H1 (cell line): ENCODE measurements around the gene TEDC1. TPM values are rescaled to one million over a fixed set of nuclear protein-coding genes. Genes with fewer than 3 reads are reported as not detected.

Experiments used
- CTCF ChIA-PET: fragments of 300-600 bp; sonication (Branson Sonifier 250); formaldehyde crosslinking; loops from one replicate; lab custom pipeline; 2021; ENCODE audit not compliant: partially characterized antibody; lab: Charles Lee
- POLR2A ChIA-PET: fragments of 300-600 bp; sonication (Branson Sonifier 250); formaldehyde crosslinking; loops from one replicate; lab custom pipeline; 2021; ENCODE audit warnings: inconsistent platforms; ENCODE audit not compliant: partially characterized antibody; lab: Charles Lee
- DNase-seq, 2 experiments: peaks; one replicate each; pipeline versions ENCODE4 v3.0.0 to v3.0.0-alpha.2; 2010 to 2022; ENCODE audit warnings: low spot score in 2 of 2, low read depth in 1 of 2, mixed read lengths in 1 of 2
- FAIRE-seq: peaks from 2 replicates; lab custom pipeline; 2011; peaks lifted over from hg19 to GRCh38; lab: Jason Lieb, UNC
- H2AFZ ChIP-seq: 2 replicates; pipeline ENCODE4 v1.8.1; 2012; ENCODE audit warnings: low read length, inconsistent platforms
- H2AK5ac ChIP-seq: 2 replicates; pipeline ENCODE4 v1.6.1; 2013; ENCODE audit warnings: low read depth, low read length
- H2BK120ac ChIP-seq: replicated peaks from 2 replicates; pipeline ENCODE3; 2013; ENCODE audit warnings: low read depth, low read length, inconsistent platforms
- H2BK12ac ChIP-seq: 2 replicates; pipeline ENCODE4 v1.6.1; 2013; ENCODE audit warnings: low read depth, low read length
- H2BK15ac ChIP-seq: 2 replicates; pipeline ENCODE4 v1.6.1; 2013; ENCODE audit warnings: low read length
- H2BK20ac ChIP-seq: 2 replicates; pipeline ENCODE4 v1.6.1; 2013; ENCODE audit warnings: low read length
- H2BK5ac ChIP-seq: 2 replicates; pipeline ENCODE4 v1.6.1; 2013; ENCODE audit warnings: low read depth, low read length
- H3K14ac ChIP-seq: 2 replicates; pipeline ENCODE4 v1.6.1; 2013; ENCODE audit warnings: inconsistent platforms; ENCODE audit not compliant: insufficient read length
- H3K18ac ChIP-seq: 2 replicates; pipeline ENCODE4 v1.6.1; 2013; ENCODE audit warnings: low read length; ENCODE audit errors: extremely low read depth
- H3K23ac ChIP-seq: 2 replicates; pipeline ENCODE4 v1.6.1; 2013; ENCODE audit warnings: inconsistent platforms; ENCODE audit not compliant: insufficient read length
- H3K23me2 ChIP-seq: 2 replicates; pipeline ENCODE4 v1.6.1; 2013; ENCODE audit warnings: low read depth, low read length
- H3K27ac ChIP-seq: 2 replicates; pipeline ENCODE4 v1.6.1; 2011; ENCODE audit warnings: low read depth, low read length, inconsistent platforms
- H3K27me3 ChIP-seq, 4 experiments: replicated peaks in 1 of 4; 1 replicate in 1 of 4; 2 replicates in 3 of 4; pipeline versions ENCODE4 v1.6.1 to v1.8.1; 2011 to 2013; ENCODE audit warnings: low read length in 3 of 4, mild to moderate bottlenecking in 3 of 4, inconsistent platforms in 2 of 4, mixed read lengths in 2 of 4, moderate library complexity in 1 of 4; ENCODE audit not compliant: control insufficient read depth in 3 of 4, insufficient read depth in 3 of 4; ENCODE audit errors: extremely low read depth in 1 of 4
- H3K36me3 ChIP-seq, 4 experiments: 2 replicates each; pipeline versions ENCODE4 v1.6.1 to v1.8.1; 2011 to 2013; ENCODE audit warnings: mild to moderate bottlenecking in 4 of 4, low read length in 3 of 4, moderate library complexity in 2 of 4, control low read depth in 1 of 4, inconsistent platforms in 1 of 4; ENCODE audit not compliant: insufficient read depth in 4 of 4, control insufficient read depth in 2 of 4
- H3K4ac ChIP-seq: replicated peaks from 2 replicates; pipeline ENCODE3; 2013; ENCODE audit warnings: low read length, low read depth, mixed read lengths, inconsistent platforms; ENCODE audit not compliant: insufficient read length
- H3K4me1 ChIP-seq, 4 experiments: replicated peaks in 1 of 4; 1 replicate in 1 of 4; 2 replicates in 3 of 4; pipeline versions ENCODE4 v1.6.1 to v1.8.1; 2011 to 2013; ENCODE audit warnings: low read length in 3 of 4, inconsistent platforms in 2 of 4, mixed read lengths in 1 of 4; ENCODE audit not compliant: insufficient read depth in 4 of 4, control insufficient read depth in 3 of 4
- H3K4me2 ChIP-seq, 2 experiments: 2 replicates each; pipeline versions ENCODE4 v1.6.1 to v1.8.1; 2011 to 2013; ENCODE audit warnings: low read depth in 2 of 2, low read length in 2 of 2, control low read depth in 1 of 2, inconsistent platforms in 1 of 2, mild to moderate bottlenecking in 1 of 2; ENCODE audit not compliant: insufficient read depth in 1 of 2
- H3K4me3 ChIP-seq, 4 experiments: fragments of 200-600, 300-600 bp in 1 of 4; sonication (generic), shearing (Covaris generic), sonication (Bioruptor Twin) in 1 of 4; 2 replicates each; pipeline versions ENCODE4 v1.5.1 to v1.8.1; 2011 to 2016; ENCODE audit warnings: low read length in 4 of 4, low read depth in 3 of 4, control low read depth in 2 of 4, inconsistent platforms in 2 of 4, mild to moderate bottlenecking in 2 of 4, mixed read lengths in 1 of 4, moderate library complexity in 1 of 4; ENCODE audit not compliant: insufficient read depth in 2 of 4; ENCODE audit errors: extremely low read depth in 1 of 4
- H3K56ac ChIP-seq: replicated peaks from 2 replicates; pipeline ENCODE3; 2013; ENCODE audit warnings: low read depth, mild to moderate bottlenecking, mixed read lengths, low read length, inconsistent platforms; ENCODE audit not compliant: insufficient read length
- H3K79me1 ChIP-seq: 2 replicates; pipeline ENCODE4 v1.6.1; 2013; ENCODE audit warnings: low read depth, low read length, control low read depth
- H3K79me2 ChIP-seq, 2 experiments: 2 replicates each; pipeline versions ENCODE4 v1.6.1 to v1.8.1; 2012 to 2013; ENCODE audit warnings: low read length in 2 of 2, mild to moderate bottlenecking in 2 of 2, inconsistent platforms in 1 of 2; ENCODE audit not compliant: insufficient read depth in 2 of 2, control insufficient read depth in 1 of 2
- H3K9ac ChIP-seq, 4 experiments: replicated peaks in 1 of 4; 1 replicate in 1 of 4; 2 replicates in 3 of 4; pipeline versions ENCODE4 v1.6.1 to v1.8.1; 2011 to 2013; ENCODE audit warnings: low read depth in 3 of 4, low read length in 3 of 4, control low read depth in 2 of 4, mild to moderate bottlenecking in 2 of 4, moderate library complexity in 2 of 4, inconsistent platforms in 1 of 4; ENCODE audit errors: extremely low read depth in 1 of 4
- H3K9me3 ChIP-seq, 2 experiments: 2 replicates each; pipeline versions ENCODE4 v1.6.1 to v1.8.1; 2012 to 2013; ENCODE audit warnings: mild to moderate bottlenecking in 2 of 2, moderate library complexity in 2 of 2, control low read depth in 1 of 2, inconsistent platforms in 1 of 2, low read depth in 1 of 2, low read length in 1 of 2, mixed read lengths in 1 of 2; ENCODE audit not compliant: insufficient read depth in 2 of 2
- H4K20me1 ChIP-seq, 2 experiments: replicated peaks in 1 of 2; 2 replicates each; pipeline versions ENCODE3 to v1.8.1; 2011 to 2013; ENCODE audit warnings: inconsistent platforms in 2 of 2, low read length in 2 of 2, mild to moderate bottlenecking in 1 of 2; ENCODE audit not compliant: insufficient read depth in 2 of 2, control insufficient read depth in 1 of 2
- H4K5ac ChIP-seq: 2 replicates; pipeline ENCODE4 v1.6.1; 2013; ENCODE audit warnings: low read length, low read depth, mixed read lengths, inconsistent platforms; ENCODE audit not compliant: insufficient read length
- H4K8ac ChIP-seq: 2 replicates; pipeline ENCODE4 v1.8.0; 2013; ENCODE audit warnings: mild to moderate bottlenecking, moderate library complexity, low read length, inconsistent platforms; ENCODE audit not compliant: insufficient read depth; ENCODE audit errors: extremely low read depth
- H4K91ac ChIP-seq: replicated peaks from 2 replicates; pipeline ENCODE3; 2013; ENCODE audit warnings: low read length, mixed read lengths, inconsistent platforms; ENCODE audit not compliant: insufficient read length
- BCL11A ChIP-seq, 2 experiments: IDR thresholded peaks; one replicate each; pipeline ENCODE4 v1.6.1; 2011; ENCODE audit warnings: low read depth in 2 of 2, low read length in 2 of 2, mild to moderate bottlenecking in 2 of 2
- YY1 ChIP-seq: IDR thresholded peaks from 2 replicates; pipeline ENCODE4 v1.6.1; 2011; ENCODE audit warnings: low read depth, mild to moderate bottlenecking, low read length
- WGBS, 2 experiments: shearing (Covaris generic) in 1 of 2; methylation state at CpG; one replicate each; pipeline versions ENCODE4 v1.1.6 to v1.1.7; 2013 to 2015; ENCODE audit warnings: low lambda C conversion rate in 2 of 2, mixed read lengths in 2 of 2, inconsistent platforms in 1 of 2, low coverage in 1 of 2, missing lambda C conversion rate in 1 of 2; ENCODE audit not compliant: insufficient replicate concordance in 2 of 2, insufficient coverage in 1 of 2, insufficient read length in 1 of 2; ENCODE audit errors: extremely low coverage in 1 of 2, missing lambda C conversion rate in 1 of 2; 5-methylcytosine and 5-hydroxymethylcytosine counted together
- polyA plus RNA-seq, 7 experiments: library from polyadenylated mRNA; depleted of rRNA in 3 of 7; stranded (reverse) in 5 of 7; unstranded in 2 of 7; fragments of >200 nt in 5 of 7; fragments of 200-250 nt in 2 of 7; gene quantifications; 1 replicate in 5 of 7; 2 replicates in 1 of 7; 4 replicates in 1 of 7; pipeline versions ENCODE4 v1.2.1 to v1.2.3, GENCODE V29; 2011 to 2013; ENCODE audit warnings: missing spikeins in 2 of 7, mixed read lengths in 2 of 7
- total RNA-seq: library from RNA; stranded (reverse); fragmentation: NEBNext Ultra II Directional; extraction: Animal tissue kit (Norgen Biotek cat#: 25700); gene quantifications from 2 replicates; pipeline ENCODE4 v1.2.1, GENCODE V29; 2021

TEDC1 gene
- total and polyA plus RNA-seq, 2 of the 8 experiments (the other 6 are each of a cell fraction or from before 2014, with no cell fraction given): 5.6 to 14.8 TPM

- Histone ChIP-seq H3K14ac (no peak overlapping the region), H3K4me1 (peaks cover 0 to 6% (median 1%) of the 10 kb centered on the region in 4 experiments; a peak in 4 of 7 replicates), H3K23me2 (peaks cover 5% of the 10 kb centered on the region; the same call in 1 of the 2 replicates), H3K79me1 (no peaks in the 10 kb centered on the region), H3K27ac (no peak overlapping the region), H2BK120ac (no peak overlapping the region), H4K20me1 (peaks cover 0 to 9% of the 10 kb centered on the region in 2 experiments), H3K27me3 (peaks cover 0 to 1% (median 0%) of the 10 kb centered on the region in 4 experiments; a peak in 3 of 7 replicates), H2BK15ac (no peak overlapping the region), H3K23ac (no peak overlapping the region), H3K18ac (no peak overlapping the region), H3K4me2 (no peak overlapping the region), H2AFZ (no peak overlapping the region), H3K4me3 (no peak overlapping the region), H3K9me3 (no peaks in the 10 kb centered on the region), H2BK5ac (no peak overlapping the region), H3K79me2 (no peaks in the 10 kb centered on the region), H2BK12ac (no peak overlapping the region), H4K5ac (no peak overlapping the region), H3K4ac (no peak overlapping the region), H4K91ac (no peak overlapping the region), H4K8ac (no peak overlapping the region; the same call in 1 of the 2 replicates), H2AK5ac (no peak overlapping the region), H3K9ac (no peak overlapping the region), H3K36me3 (no peaks in the 10 kb centered on the region; a peak in 2 of 8 replicates), H3K56ac (no peak overlapping the region), H2BK20ac (no peak overlapping the region)
- ChIA-PET POLR2A (interaction anchor here (1.2 kb wide), 1 partner anchor 10 kb away, joined by 3 read pairs; no protein-coding TSS in a partner anchor), CTCF (no interaction called here)
- DNase-seq (no peak), FAIRE-seq (no peak)
- TF ChIP-seq BCL11A (IDR thresholded peaks at IDR 0.05; ENCODE audit: low read depth in 2 of 2, low read length in 2 of 2): no peak
- TF ChIP-seq YY1: no peak
- 81% methylated on average over 11 of the region's 16 CpGs; no CpG with 5 or more reads in 1 of the 2 experiments for WGBS, 2 experiments
These were observed 3.0 kb downstream of the TEDC1 start for GRCh38 chr14:105493921-105494605.
